ENCODE data around the gene CCNH.

Gene CCNH
- total RNA-seq: 199 to 372 (median 329) reads per million in 3 donors

DNA sequence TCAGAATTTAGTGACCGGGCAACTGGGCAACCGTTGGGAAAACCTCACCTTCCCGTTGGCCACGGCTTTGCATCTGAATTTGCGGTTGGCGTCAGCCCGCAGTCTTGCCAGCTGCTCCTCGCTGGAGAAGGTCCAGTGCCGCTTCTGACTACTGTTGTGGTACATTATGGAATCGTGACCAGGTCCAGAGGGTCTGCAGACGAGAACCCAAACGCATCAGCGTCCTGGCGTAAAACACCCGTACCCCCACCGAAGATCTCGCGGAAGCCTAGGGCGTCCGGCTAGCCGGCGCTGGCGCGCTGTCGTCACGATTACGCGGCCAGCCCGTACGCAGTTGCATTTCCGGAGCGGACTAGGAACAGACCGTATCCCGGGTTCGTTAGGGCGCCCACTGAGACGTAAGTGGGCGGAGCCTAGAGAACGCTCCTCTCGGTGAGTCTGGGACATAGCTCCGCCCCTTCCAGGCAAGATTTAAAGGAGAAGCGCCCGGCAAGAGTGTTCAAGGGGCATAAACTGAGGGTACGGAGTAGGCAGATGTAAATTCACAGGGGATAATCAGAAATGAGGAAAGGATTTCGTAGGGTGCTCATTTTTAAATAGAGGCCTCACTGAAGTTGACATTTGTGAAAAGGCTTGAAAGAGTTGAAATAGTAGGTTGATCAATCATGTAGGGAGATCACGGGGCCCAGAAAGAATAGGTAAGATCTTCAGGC lies at the start of gene CCNH:
Gene CCNH, minus strand, starts transcription at position 301 of the 713 bp plus-strand sequence. Its CDS starts 136 bp downstream, at position 165.
- Histone ChIP-seq H3K27ac (ENCODE audit: insufficient read depth, low read length, poor library complexity, severe bottlenecking) (peak within 1 kb of the TSS; percentile 95), H3K27me3 (replicated peaks; ENCODE audit: control insufficient read depth, insufficient read depth, low read length, poor library complexity, severe bottlenecking) (no peaks in the 10 kb centered on the region), H3K4me3 (ENCODE audit: insufficient read depth, low read depth, low read length, poor library complexity, severe bottlenecking) (peak within 1 kb of the TSS; percentile 84), H3K4me1 (ENCODE audit: control insufficient read depth, insufficient read depth, low read length, poor library complexity, severe bottlenecking) (peaks cover 15% of the 10 kb centered on the region), H3K9me3 (ENCODE audit: control insufficient read depth, low read length) (no peaks in the 10 kb centered on the region), H3K36me3 (ENCODE audit: control insufficient read depth, insufficient read depth, low read length) (peaks cover 14% of the 10 kb centered on the region)
- peak; percentile 93 to 96 (median 94) for DNase-seq

DNA sequence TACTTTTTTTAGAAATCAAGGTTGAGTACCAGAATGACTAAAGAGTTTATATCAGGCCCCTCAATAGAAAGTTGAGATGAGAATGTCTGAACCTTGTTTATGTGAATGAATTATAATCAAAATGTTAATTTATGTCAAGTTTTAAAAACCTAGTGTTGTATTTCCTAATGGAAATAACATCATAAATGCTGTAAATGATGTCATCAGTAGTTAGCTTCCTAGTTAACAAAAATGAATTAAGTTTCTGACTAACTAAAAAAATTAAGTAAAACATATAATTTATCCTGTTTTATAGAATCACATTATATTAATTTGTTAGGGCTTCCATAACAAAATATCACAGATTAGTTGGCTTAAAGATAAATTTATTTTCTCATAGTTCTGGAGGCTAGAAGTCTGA lies 45.0 kb upstream of the CCNH start:
- Histone ChIP-seq H3K27me3 (replicated peaks; ENCODE audit: control insufficient read depth, insufficient read depth, low read length, poor library complexity, severe bottlenecking) (no peaks in the 10 kb centered on the region), H3K9me3 (ENCODE audit: control insufficient read depth, low read length) (no peaks in the 10 kb centered on the region), H3K4me1 (ENCODE audit: control insufficient read depth, insufficient read depth, low read length, poor library complexity, severe bottlenecking) (no peaks in the 10 kb centered on the region), H3K4me3 (ENCODE audit: insufficient read depth, low read depth, low read length, poor library complexity, severe bottlenecking) (no peak overlapping the region), H3K36me3 (ENCODE audit: control insufficient read depth, insufficient read depth, low read length) (no peaks in the 10 kb centered on the region), H3K27ac (ENCODE audit: insufficient read depth, low read length, poor library complexity, severe bottlenecking) (no peak overlapping the region)
- DNase-seq: no peak

DNA sequence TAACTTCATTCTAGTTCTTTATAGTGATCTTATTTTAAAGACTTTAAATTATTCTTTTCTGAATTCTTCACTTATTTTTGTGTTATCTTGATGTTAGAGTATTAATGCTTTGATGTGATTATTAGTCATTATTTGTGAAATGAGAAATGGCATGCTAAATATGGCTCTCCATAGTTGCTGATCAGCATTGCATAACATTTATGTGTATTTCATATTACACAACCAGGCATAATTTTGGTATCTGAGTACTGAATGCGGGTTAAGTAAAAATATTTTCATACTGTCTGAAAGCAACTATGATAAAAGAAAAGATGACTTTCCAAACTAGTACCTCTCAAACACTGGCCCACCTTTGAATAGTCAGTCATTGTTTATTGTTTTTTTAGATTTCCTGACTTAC lies 41.1 kb upstream of the CCNH start:
- DNase-seq: no peak
- Histone ChIP-seq H3K9me3 (ENCODE audit: control insufficient read depth, low read length) (no peaks in the 10 kb centered on the region), H3K36me3 (ENCODE audit: control insufficient read depth, insufficient read depth, low read length) (no peaks in the 10 kb centered on the region), H3K27ac (ENCODE audit: insufficient read depth, low read length, poor library complexity, severe bottlenecking) (no peak overlapping the region), H3K27me3 (replicated peaks; ENCODE audit: control insufficient read depth, insufficient read depth, low read length, poor library complexity, severe bottlenecking) (no peaks in the 10 kb centered on the region), H3K4me3 (ENCODE audit: insufficient read depth, low read depth, low read length, poor library complexity, severe bottlenecking) (no peak overlapping the region), H3K4me1 (ENCODE audit: control insufficient read depth, insufficient read depth, low read length, poor library complexity, severe bottlenecking) (no peaks in the 10 kb centered on the region)

DNA sequence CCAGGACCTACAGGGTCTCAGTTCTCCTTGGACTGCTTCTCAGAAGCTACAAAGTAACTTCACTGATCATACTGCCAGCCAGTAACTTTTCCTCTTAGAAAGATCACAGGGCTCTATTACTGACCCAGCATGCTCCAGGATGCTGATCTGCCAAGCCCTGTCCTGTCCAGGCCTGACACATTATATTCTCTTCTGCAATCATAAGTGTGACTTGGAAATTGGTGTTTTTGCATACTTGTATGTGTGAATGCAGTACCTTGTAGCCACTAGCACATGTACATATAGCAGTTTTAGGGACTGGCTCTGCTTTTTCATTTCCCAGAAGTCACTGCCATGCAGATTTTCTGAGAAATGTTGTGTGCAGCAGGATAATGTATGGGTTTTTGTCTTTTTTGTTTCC lies 40.1 kb upstream of the CCNH start:
- Histone ChIP-seq H3K9me3 (ENCODE audit: control insufficient read depth, low read length) (no peaks in the 10 kb centered on the region), H3K4me3 (ENCODE audit: insufficient read depth, low read depth, low read length, poor library complexity, severe bottlenecking) (no peak overlapping the region), H3K4me1 (ENCODE audit: control insufficient read depth, insufficient read depth, low read length, poor library complexity, severe bottlenecking) (no peaks in the 10 kb centered on the region), H3K27me3 (replicated peaks; ENCODE audit: control insufficient read depth, insufficient read depth, low read length, poor library complexity, severe bottlenecking) (no peaks in the 10 kb centered on the region), H3K36me3 (ENCODE audit: control insufficient read depth, insufficient read depth, low read length) (no peaks in the 10 kb centered on the region), H3K27ac (ENCODE audit: insufficient read depth, low read length, poor library complexity, severe bottlenecking) (no peak overlapping the region)
- no peak for DNase-seq

DNA sequence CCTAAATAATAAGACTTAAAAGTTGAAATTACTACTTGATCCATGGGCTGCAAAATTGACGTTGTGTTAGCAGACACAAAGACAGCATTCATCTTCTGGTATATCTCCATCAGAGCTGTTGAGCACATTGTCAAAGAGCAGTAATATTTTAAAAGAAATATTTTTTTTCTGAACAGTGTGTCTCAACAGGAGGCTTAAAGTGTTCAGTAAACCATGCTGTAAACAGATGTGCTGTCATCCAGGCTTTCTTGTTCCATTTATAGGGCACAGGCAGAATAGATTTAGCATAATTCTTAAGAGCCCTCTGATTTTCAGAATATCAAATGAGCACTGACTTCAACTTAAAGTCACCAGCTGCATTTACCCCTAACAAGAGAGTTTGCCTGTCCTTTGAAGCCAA lies 29.7 kb upstream of the CCNH start:
- no peak overlapping the region for H3K4me3 ChIP-seq (ENCODE audit: insufficient read depth, low read depth, low read length, poor library complexity, severe bottlenecking)
- no peak overlapping the region for H3K27ac ChIP-seq (ENCODE audit: insufficient read depth, low read length, poor library complexity, severe bottlenecking)
- no peaks in the 10 kb centered on the region for H3K27me3 ChIP-seq (replicated peaks; ENCODE audit: control insufficient read depth, insufficient read depth, low read length, poor library complexity, severe bottlenecking)
- DNase-seq: no peak
- H3K36me3 ChIP-seq (ENCODE audit: control insufficient read depth, insufficient read depth, low read length): no peaks in the 10 kb centered on the region
- no peaks in the 10 kb centered on the region for H3K9me3 ChIP-seq (ENCODE audit: control insufficient read depth, low read length)
- no peaks in the 10 kb centered on the region for H3K4me1 ChIP-seq (ENCODE audit: control insufficient read depth, insufficient read depth, low read length, poor library complexity, severe bottlenecking)

DNA sequence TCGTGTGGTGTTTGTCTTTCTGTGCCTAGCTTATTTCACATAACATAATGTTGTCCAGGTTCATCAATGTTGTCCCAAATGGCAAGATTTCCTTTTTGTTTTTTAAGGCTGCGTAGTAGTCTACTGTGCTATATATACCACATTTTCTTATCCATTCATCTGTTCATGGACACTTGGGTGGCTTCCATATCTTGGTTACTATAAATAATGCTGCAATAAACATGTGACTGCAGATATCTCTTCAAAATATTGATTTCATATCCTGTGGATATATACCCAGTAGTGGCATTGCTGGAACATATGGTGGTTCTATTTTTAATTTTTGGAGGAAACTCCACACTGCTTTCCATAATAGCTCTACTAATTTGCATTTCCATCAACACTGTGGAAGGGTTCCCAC lies 25.5 kb upstream of the CCNH start:
- no peaks in the 10 kb centered on the region for H3K9me3 ChIP-seq (ENCODE audit: control insufficient read depth, low read length)
- DNase-seq: no peak
- no peak overlapping the region for H3K4me3 ChIP-seq (ENCODE audit: insufficient read depth, low read depth, low read length, poor library complexity, severe bottlenecking)
- H3K36me3 ChIP-seq (ENCODE audit: control insufficient read depth, insufficient read depth, low read length): no peaks in the 10 kb centered on the region
- no peak overlapping the region for H3K27ac ChIP-seq (ENCODE audit: insufficient read depth, low read length, poor library complexity, severe bottlenecking)
- no peaks in the 10 kb centered on the region for H3K27me3 ChIP-seq (replicated peaks; ENCODE audit: control insufficient read depth, insufficient read depth, low read length, poor library complexity, severe bottlenecking)
- H3K4me1 ChIP-seq (ENCODE audit: control insufficient read depth, insufficient read depth, low read length, poor library complexity, severe bottlenecking): no peaks in the 10 kb centered on the region

DNA sequence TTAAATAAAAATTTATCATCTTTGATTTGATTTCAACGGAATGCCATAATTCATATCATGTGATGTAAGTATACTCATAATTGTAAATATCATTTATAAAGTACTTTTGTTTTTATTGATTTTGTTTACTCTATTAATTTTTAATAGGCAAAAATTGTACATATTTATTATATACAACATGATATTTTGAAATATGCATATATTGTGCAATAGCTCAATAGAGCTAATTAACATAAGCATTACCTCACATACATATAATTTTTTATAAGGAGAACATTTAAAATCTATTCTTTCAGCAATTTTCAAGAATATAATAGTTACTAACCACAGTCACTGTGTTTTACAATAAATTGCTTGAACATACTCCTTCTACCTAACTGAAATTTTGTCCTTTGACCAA lies 25.0 kb upstream of the CCNH start:
- no peak overlapping the region for H3K4me3 ChIP-seq (ENCODE audit: insufficient read depth, low read depth, low read length, poor library complexity, severe bottlenecking)

DNA sequence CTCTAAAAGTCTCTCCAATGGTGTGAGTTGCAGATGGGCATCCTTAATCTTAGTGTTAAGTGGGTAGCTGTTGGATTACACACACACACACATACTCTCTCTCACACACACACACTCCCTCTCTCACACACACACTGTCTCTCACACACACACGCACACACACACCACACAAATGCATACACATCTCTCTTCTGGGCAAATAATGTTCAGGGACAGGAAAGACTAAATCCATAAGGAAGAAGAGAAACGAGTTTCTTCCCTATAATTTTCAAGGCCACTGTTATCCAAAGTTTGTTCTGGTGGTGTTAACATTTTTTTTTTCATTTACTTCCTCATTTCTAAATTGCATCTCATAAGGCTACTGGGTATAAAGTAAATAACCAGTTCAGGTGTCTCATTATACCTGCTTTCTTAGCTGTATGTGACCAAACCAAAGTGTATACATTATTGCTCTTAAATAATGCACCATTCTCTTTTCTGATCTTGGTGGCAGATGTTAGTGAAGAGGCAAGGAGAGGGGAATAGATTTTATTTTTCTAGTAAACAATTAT lies 22.5 kb upstream of the CCNH start:
- Histone ChIP-seq H3K9me3 (ENCODE audit: control insufficient read depth, low read length) (no peaks in the 10 kb centered on the region), H3K27ac (ENCODE audit: insufficient read depth, low read length, poor library complexity, severe bottlenecking) (no peak overlapping the region), H3K36me3 (ENCODE audit: control insufficient read depth, insufficient read depth, low read length) (no peaks in the 10 kb centered on the region), H3K4me1 (ENCODE audit: control insufficient read depth, insufficient read depth, low read length, poor library complexity, severe bottlenecking) (no peaks in the 10 kb centered on the region), H3K4me3 (ENCODE audit: insufficient read depth, low read depth, low read length, poor library complexity, severe bottlenecking) (no peak overlapping the region), H3K27me3 (replicated peaks; ENCODE audit: control insufficient read depth, insufficient read depth, low read length, poor library complexity, severe bottlenecking) (no peaks in the 10 kb centered on the region)
- DNase-seq: no peak

More for the DNA sequence above, 25.0 kb upstream of the CCNH start:
- Histone ChIP-seq H3K4me1 (ENCODE audit: control insufficient read depth, insufficient read depth, low read length, poor library complexity, severe bottlenecking) (no peaks in the 10 kb centered on the region), H3K36me3 (ENCODE audit: control insufficient read depth, insufficient read depth, low read length) (no peaks in the 10 kb centered on the region), H3K27me3 (replicated peaks; ENCODE audit: control insufficient read depth, insufficient read depth, low read length, poor library complexity, severe bottlenecking) (no peaks in the 10 kb centered on the region), H3K9me3 (ENCODE audit: control insufficient read depth, low read length) (no peaks in the 10 kb centered on the region), H3K27ac (ENCODE audit: insufficient read depth, low read length, poor library complexity, severe bottlenecking) (no peak overlapping the region)
- no peak for DNase-seq

DNA sequence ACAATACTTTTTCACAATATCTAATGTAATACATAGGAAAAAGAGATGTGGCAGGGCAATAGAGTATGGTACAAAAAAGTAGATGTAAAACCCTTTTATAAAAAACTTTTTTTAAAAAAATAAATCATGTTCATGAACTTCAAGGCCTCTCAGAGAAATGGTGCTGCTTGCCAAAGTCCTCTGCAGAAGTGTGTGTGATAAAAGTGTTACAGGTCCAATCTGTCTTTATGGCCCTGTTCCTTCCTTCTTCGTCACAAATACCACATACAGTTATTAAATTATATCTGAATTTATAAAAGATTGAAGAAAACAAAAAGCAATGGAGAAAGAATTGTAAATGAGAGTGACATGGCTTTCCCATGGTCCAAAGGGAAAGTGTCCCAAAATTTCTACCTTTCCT lies 21.7 kb upstream of the CCNH start:
- no peak for DNase-seq

DNA sequence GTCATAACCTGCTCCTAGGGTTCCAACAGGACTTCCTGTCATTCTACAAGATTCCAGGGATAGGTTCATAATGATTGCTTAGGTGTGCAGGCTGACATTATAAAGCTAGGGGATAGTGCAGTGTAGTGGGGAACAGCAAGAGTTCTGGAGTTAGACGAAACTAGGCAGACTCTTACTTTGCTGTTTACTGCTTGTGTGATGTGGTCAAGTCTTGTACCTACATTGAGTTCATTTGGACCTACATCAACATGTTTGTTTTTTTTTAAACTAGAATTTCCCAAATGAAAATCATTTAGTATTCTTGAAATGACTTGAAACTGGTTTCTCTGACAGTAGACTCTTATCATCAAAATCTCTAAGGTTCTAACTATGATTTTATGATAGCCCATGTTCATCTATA lies 21.2 kb upstream of the CCNH start:
- no peaks in the 10 kb centered on the region for H3K27me3 ChIP-seq (replicated peaks; ENCODE audit: control insufficient read depth, insufficient read depth, low read length, poor library complexity, severe bottlenecking)
- H3K4me1 ChIP-seq (ENCODE audit: control insufficient read depth, insufficient read depth, low read length, poor library complexity, severe bottlenecking): no peaks in the 10 kb centered on the region
- H3K36me3 ChIP-seq (ENCODE audit: control insufficient read depth, insufficient read depth, low read length): no peaks in the 10 kb centered on the region
- H3K4me3 ChIP-seq (ENCODE audit: insufficient read depth, low read depth, low read length, poor library complexity, severe bottlenecking): no peak overlapping the region
- H3K9me3 ChIP-seq (ENCODE audit: control insufficient read depth, low read length): no peaks in the 10 kb centered on the region
- H3K27ac ChIP-seq (ENCODE audit: insufficient read depth, low read length, poor library complexity, severe bottlenecking): no peak overlapping the region
- no peak for DNase-seq

More for the DNA sequence above, 21.7 kb upstream of the CCNH start:
- H3K4me1 ChIP-seq (ENCODE audit: control insufficient read depth, insufficient read depth, low read length, poor library complexity, severe bottlenecking): no peaks in the 10 kb centered on the region
- no peaks in the 10 kb centered on the region for H3K27me3 ChIP-seq (replicated peaks; ENCODE audit: control insufficient read depth, insufficient read depth, low read length, poor library complexity, severe bottlenecking)
- no peak overlapping the region for H3K27ac ChIP-seq (ENCODE audit: insufficient read depth, low read length, poor library complexity, severe bottlenecking)
- H3K36me3 ChIP-seq (ENCODE audit: control insufficient read depth, insufficient read depth, low read length): no peaks in the 10 kb centered on the region
- H3K4me3 ChIP-seq (ENCODE audit: insufficient read depth, low read depth, low read length, poor library complexity, severe bottlenecking): no peak overlapping the region
- no peaks in the 10 kb centered on the region for H3K9me3 ChIP-seq (ENCODE audit: control insufficient read depth, low read length)
